ENCODE data around the gene XRCC5. TPM values are rescaled to one million over a fixed set of nuclear protein-coding genes. Genes with fewer than 3 reads are reported as not detected.

Gene XRCC5
- total and polyA plus RNA-seq, 10 of the 15 experiments (the other 5 are each of a cell fraction or from before 2014, with no cell fraction given), result 259 to 815 (median 530) TPM

GRCh38 chr2:216073773-216074172, 35.4 kb upstream of the XRCC5 start:
- H3K27me3 ChIP-seq (replicated peaks in 1 of 2; ENCODE audit: control insufficient read depth in 2 of 2, insufficient read depth in 2 of 2, low read length in 1 of 2), result no peaks in the 10 kb centered on the region
- H3K4me3 ChIP-seq, result no peak overlapping the region
- H4K20me1 ChIP-seq (ENCODE audit: control insufficient read depth, insufficient read depth), result no peaks in the 10 kb centered on the region
- FAIRE-seq (no peak), DNase-seq (ENCODE audit: low read depth, low spot score) (no peak), ATAC-seq (no peak)
- no peak overlapping the region for H3K4me2 ChIP-seq (ENCODE audit: control insufficient read depth, insufficient read depth)
- POLR2A ChIA-PET, result interaction anchor here (1.4 kb wide), 1 partner anchor 15 kb away, joined by 3 read pairs; no protein-coding TSS in a partner anchor
- H3K4me1 ChIP-seq (ENCODE audit: control insufficient read depth, insufficient read depth, low read length), result no peaks in the 10 kb centered on the region
- H3K79me2 ChIP-seq (ENCODE audit: control insufficient read depth, insufficient read depth, low read length), result no peaks in the 10 kb centered on the region
- H3K27ac ChIP-seq (ENCODE audit: control insufficient read depth, insufficient read depth), result no peak overlapping the region
- RAD21 ChIA-PET (ENCODE audit: unreplicated experiment), result no interaction called here
- no peaks in the 10 kb centered on the region for H3K9me3 ChIP-seq (replicated peaks; ENCODE audit: control insufficient read depth, insufficient read depth, low read length)
- intact Hi-C loops (cut with micrococcal nuclease; ENCODE audit: unreplicated experiment), result no loop called here
- BruUV-seq (replicated peaks), result no TSS peak
- in situ Hi-C loops (cut with MboI), result no loop called here
- H2AFZ ChIP-seq (ENCODE audit: control insufficient read depth, low read depth, low read length), result no peak overlapping the region
- SMC1A ChIA-PET (ENCODE audit: uncharacterized antibody, unreplicated experiment), result interaction anchor here (1.5 to 2.2 kb wide), 3 partner anchors 15 to 124 kb away, joined by 3 to 9 read pairs (median 6); no protein-coding TSS in a partner anchor
- no peak overlapping the region for H3K9ac ChIP-seq (ENCODE audit: control insufficient read depth, insufficient read depth, low read length)
- CTCF ChIA-PET, result interaction anchor here (2.2 kb wide), 1 partner anchor 41 kb away, joined by 7 read pairs; no protein-coding TSS in a partner anchor
- H3K36me3 ChIP-seq (ENCODE audit: control insufficient read depth in 2 of 2, insufficient read depth in 2 of 2, low read length in 1 of 2), result no peaks in the 10 kb centered on the region; a peak in 1 of 4 replicates
- TF ChIP-seq EP300 (IDR thresholded peaks at IDR 0.05; ENCODE audit: borderline replicate concordance in 1 of 2, control insufficient read depth in 1 of 2, low read depth in 2 of 2, low read length in 2 of 2) (no peak), ZNF687 (IDR thresholded peaks at IDR 0.05) (no peak), ZBTB33 (IDR thresholded peaks at IDR 0.05) (no peak), STAT1 (conservative IDR thresholded peaks at IDR 0.05) (no peak), CEBPB (IDR thresholded peaks at IDR 0.05; ENCODE audit: borderline replicate concordance in 1 of 2, low read depth in 2 of 2, low read length in 2 of 2) (no peak), ASH2L (IDR thresholded peaks at IDR 0.05; ENCODE audit: borderline replicate concordance, low read depth) (no peak), RUNX3 (IDR thresholded peaks at IDR 0.05; ENCODE audit: low read length) (no peak), YY1 (IDR thresholded peaks at IDR 0.05; ENCODE audit: low read depth, low read length) (no peak), SKIL (IDR thresholded peaks at IDR 0.05; ENCODE audit: low read depth, poor library complexity, severe bottlenecking) (no peak), NKRF (conservative IDR thresholded peaks at IDR 0.05) (no peak), PML (IDR thresholded peaks at IDR 0.05; ENCODE audit: low read length) (no peak)

Data from GM12878 (cell line).